RWPE2 (cell line): Measurements from ENCODE around the gene OTOG.

Experiments
- ATAC-seq: fragments of 200-7000 bp; cut with Tn5 transposase; 3 replicates; pipeline ENCODE4 v1.9.1; 2021; ENCODE audit warnings: low read depth
- DNase-seq: peaks from one replicate; pipeline ENCODE4 v3.0.0-alpha.2; 2020; ENCODE audit warnings: low spot score
- H3K27ac ChIP-seq: fragments of 450-650 bp; 2 replicates; pipeline ENCODE4 v1.5.1; 2017; ENCODE audit warnings: mild to moderate bottlenecking; ENCODE audit not compliant: poor library complexity, severe bottlenecking
- H3K27me3 ChIP-seq: fragments of 250-450 bp; sonication (Bioruptor Pico); 2 replicates; pipeline ENCODE4 v1.5.1; 2021; ENCODE audit warnings: mild to moderate bottlenecking, moderate library complexity; ENCODE audit not compliant: insufficient read depth, poor library complexity, severe bottlenecking
- H3K36me3 ChIP-seq: fragments of 250-450 bp; sonication (Bioruptor Pico); 2 replicates; pipeline ENCODE4 v1.5.1; 2020; ENCODE audit warnings: low read depth, mild to moderate bottlenecking, moderate library complexity
- H3K4me1 ChIP-seq: fragments of 250-450 bp; sonication (Bioruptor Pico); 2 replicates; pipeline ENCODE4 v1.5.1; 2021; ENCODE audit warnings: mild to moderate bottlenecking, moderate library complexity; ENCODE audit not compliant: insufficient read depth, poor library complexity, severe bottlenecking
- H3K4me3 ChIP-seq: fragments of 250-450 bp; sonication (Bioruptor Pico); 2 replicates; pipeline ENCODE4 v1.5.1; 2021; ENCODE audit warnings: mild to moderate bottlenecking, moderate library complexity; ENCODE audit not compliant: severe bottlenecking
- H3K9me3 ChIP-seq: fragments of 250-450 bp; sonication (Bioruptor Pico); 2 replicates; pipeline ENCODE4 v1.5.1; 2021; ENCODE audit warnings: mild to moderate bottlenecking, moderate library complexity; ENCODE audit not compliant: severe bottlenecking
- CTCF ChIP-seq: fragments of 450-650 bp; IDR thresholded peaks from one replicate; pipeline ENCODE4 v1.5.1; 2017; ENCODE audit warnings: mild to moderate bottlenecking, moderate library complexity; ENCODE audit not compliant: poor library complexity, severe bottlenecking

The OTOG gene

GRCh38 chr11:17571431-17572358 lies 24.6 kb downstream of the OTOG start:
- Histone ChIP-seq H3K36me3 (no peaks in the 10 kb centered on the region), H3K27ac (no peak overlapping the region), H3K4me3 (no peak overlapping the region), H3K9me3 (no peaks in the 10 kb centered on the region), H3K27me3 (peaks cover 1% of the 10 kb centered on the region), H3K4me1 (no peaks in the 10 kb centered on the region)
- TF ChIP-seq CTCF = no peak
- DNase-seq (no peak), ATAC-seq (no peak)

- H3K36me3 ChIP-seq = no peaks in the 10 kb centered on the region
- peak; percentile 26; the same call in 1 of the 3 replicates for ATAC-seq
- H3K9me3 ChIP-seq = no peaks in the 10 kb centered on the region
- no peak overlapping the region for H3K4me3 ChIP-seq
- H3K27me3 ChIP-seq = no peaks in the 10 kb centered on the region
- DNase-seq = no peak
- no peak for TF ChIP-seq CTCF
- no peaks in the 10 kb centered on the region for H3K4me1 ChIP-seq
- no peak overlapping the region for H3K27ac ChIP-seq
These were observed 25.3 kb downstream of the OTOG start for GRCh38 chr11:17572359-17572690.

- no peak for TF ChIP-seq CTCF
- Histone ChIP-seq H3K27me3 (no peaks in the 10 kb centered on the region), H3K36me3 (no peaks in the 10 kb centered on the region), H3K9me3 (no peaks in the 10 kb centered on the region), H3K4me3 (no peak overlapping the region), H3K4me1 (no peaks in the 10 kb centered on the region), H3K27ac (no peak overlapping the region)
- DNase-seq (no peak), ATAC-seq (peak; percentile 22; the same call in 2 of the 3 replicates)
These were observed 25.9 kb downstream of the OTOG start for GRCh38 chr11:17572791-17573460.

- Histone ChIP-seq H3K4me1 (no peaks in the 10 kb centered on the region), H3K27me3 (no peaks in the 10 kb centered on the region), H3K4me3 (no peak overlapping the region), H3K36me3 (no peaks in the 10 kb centered on the region), H3K27ac (no peak overlapping the region), H3K9me3 (no peaks in the 10 kb centered on the region)
- TF ChIP-seq CTCF = no peak
- no peak for ATAC-seq
- no peak for DNase-seq
These were observed 26.5 kb downstream of the OTOG start for GRCh38 chr11:17573526-17573925.
